Glomerular visceral epithelial cell (primary cell): ENCODE data around the gene ANK3.

ENCODE experiments used
- DNase-seq: peaks from one replicate; pipeline ENCODE4 v3.0.0-alpha.2; 2016; ENCODE audit errors: extremely low spot score

The ANK3 gene

GRCh38 chr10:60281331-60281730, 108.3 kb downstream of the ANK3 start:
- DNase-seq, result no peak

DNA sequence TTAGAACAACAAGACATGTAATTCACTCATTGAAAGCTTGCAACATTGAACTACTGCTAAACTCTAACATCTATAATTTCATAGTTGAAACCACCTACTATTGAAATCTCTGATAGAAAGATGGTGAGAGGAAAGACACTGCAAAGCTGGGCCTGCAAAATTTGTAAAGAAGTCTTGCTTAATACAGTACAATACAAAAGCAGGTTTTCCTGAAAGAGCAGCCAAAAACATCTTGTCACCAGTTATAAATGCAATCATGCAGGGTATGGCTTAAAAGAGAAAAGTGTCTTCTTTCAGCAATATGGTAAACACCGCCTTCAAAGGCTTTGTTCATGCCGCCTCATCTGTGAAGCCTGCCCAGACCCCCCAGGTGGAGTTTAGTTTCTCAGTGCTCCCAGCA, 109.2 kb downstream of the ANK3 start:
- no peak for DNase-seq

GRCh38 chr10:60277656-60278055, 112.0 kb downstream of the ANK3 start:
- no peak for DNase-seq

DNA sequence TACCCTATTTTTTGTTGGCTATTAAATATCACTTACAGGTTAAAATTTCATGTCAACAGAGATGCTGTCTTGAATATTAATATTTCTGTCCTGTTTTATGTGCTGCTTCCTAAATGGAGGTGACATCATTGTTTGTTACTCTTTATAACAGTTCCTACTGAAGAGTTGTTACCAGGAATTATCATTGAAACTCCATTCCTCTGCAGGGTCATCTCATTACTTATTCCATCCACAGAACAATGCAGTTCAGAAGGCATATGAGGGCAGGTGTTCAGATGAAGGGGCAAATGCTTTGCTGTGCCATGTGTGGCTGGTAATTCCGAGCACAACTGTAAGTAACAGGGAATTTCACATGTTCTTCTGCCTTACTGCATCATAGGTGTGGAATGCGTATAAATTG, 113.4 kb downstream of the ANK3 start:
- DNase-seq, result no peak

- DNase-seq, result no peak
Measured at GRCh38 chr10:60271319-60272040, 118.2 kb downstream of the ANK3 start.

DNA sequence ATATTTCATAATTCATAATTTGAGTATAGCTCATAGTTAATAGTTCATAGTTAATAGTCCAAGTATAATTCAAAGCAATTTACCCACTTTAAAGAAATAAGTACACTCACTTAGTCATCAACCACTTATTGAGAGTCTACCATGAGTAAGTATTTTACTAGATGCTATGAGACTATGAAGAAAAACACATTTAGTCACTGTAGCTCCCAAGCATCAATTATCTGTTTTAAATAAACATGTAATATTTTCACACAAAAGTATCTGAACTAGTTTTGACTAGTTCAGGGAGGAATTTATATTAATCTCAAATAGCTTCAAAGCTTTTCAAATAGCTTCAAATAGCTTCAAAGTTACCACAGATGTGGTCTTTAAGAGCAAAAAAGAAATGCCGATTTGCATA, 119.2 kb downstream of the ANK3 start:
- DNase-seq, result no peak

GRCh38 chr10:60267802-60268201, 121.9 kb downstream of the ANK3 start:
- DNase-seq, result no peak

GRCh38 chr10:60266513-60266912, 123.2 kb downstream of the ANK3 start:
- no peak for DNase-seq

DNA sequence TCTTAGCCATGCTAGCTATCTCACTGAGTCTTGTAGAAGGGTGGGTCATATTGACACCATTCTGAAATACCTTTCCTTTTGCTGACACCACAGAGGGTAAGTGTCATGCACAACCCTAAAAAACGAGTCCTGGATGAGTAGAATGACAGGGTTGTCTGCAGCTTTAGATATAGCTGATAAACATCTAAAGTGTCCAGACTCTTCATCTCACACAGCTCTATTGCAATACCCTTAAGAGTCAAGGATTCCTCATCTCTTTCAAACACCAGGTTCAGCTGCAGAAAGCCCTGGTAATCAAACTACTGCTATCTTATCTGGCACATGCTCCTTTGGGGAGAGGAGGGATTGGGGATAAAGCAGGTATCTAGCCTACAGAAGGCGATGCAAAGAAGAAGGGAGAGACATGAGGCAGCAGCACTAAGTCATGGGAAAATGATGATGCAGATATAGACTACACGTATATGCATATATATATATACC, 127.0 kb downstream of the ANK3 start:
- DNase-seq, result no peak

GRCh38 chr10:60260321-60260720, 129.4 kb downstream of the ANK3 start:
- DNase-seq, result no peak

GRCh38 chr10:60258429-60258797, 131.3 kb downstream of the ANK3 start:
- no peak for DNase-seq

- DNase-seq, result no peak
Measured at GRCh38 chr10:60257767-60258428, 131.8 kb downstream of the ANK3 start.

DNA sequence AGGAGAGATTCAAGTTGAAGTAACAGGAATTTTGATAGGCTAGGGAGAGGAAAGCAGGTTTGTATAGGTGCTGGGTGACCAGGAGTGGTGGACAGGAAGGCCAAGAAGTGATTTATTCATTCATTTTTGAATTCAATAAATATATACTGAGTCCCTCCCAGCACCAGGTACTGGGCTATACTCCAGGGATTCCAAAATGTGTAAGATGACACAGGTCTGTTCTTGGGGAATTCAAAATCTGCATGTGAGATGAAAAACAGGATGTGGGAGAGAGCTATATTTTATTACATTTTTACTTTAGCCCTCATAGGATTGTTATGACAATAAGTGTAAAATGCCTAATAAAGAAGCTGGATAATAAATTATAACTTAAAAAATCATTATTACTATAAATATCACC, 134.9 kb downstream of the ANK3 start:
- DNase-seq, result no peak

- DNase-seq, result no peak
Measured at GRCh38 chr10:60253484-60253883, 136.2 kb downstream of the ANK3 start.

GRCh38 chr10:60252688-60253087, 137.0 kb downstream of the ANK3 start:
- no peak for DNase-seq

DNA sequence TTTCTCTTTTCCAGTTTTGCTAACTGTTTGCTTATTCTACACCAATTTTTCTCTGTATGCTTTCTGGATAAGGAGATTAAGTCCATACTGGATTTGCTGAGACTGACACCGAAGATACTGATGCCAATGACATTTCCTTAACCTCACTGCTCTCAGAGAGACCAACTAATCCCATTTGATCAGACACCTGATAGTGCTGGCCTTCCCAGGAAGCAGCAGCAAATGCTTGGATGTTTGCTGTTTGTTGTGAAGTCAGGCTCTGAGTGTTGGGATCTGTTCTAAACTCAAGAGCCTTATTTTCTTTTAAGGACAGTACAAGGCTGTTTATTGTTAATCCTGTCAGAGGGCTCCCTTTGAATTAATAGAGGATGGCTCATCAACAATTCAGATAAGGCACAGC, 143.3 kb downstream of the ANK3 start:
- no peak for DNase-seq

GRCh38 chr10:60239228-60239627, 150.4 kb downstream of the ANK3 start:
- DNase-seq, result no peak

DNA sequence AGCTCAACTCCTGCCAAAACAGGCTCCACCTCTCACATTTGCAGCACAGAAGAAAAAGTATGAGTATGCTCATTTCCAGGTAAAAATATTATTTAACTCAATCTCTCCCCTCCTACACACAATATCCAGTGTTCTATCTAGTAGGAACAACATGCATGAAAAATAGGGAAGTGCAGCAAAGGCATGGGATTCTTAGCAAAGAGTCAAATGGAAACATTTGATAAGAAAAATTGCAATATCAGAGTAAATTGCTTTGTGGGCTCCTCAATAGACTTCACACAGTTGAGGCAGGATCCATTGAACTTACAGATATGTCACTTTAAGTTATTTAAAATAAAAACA, 150.9 kb downstream of the ANK3 start:
- DNase-seq, result no peak

DNA sequence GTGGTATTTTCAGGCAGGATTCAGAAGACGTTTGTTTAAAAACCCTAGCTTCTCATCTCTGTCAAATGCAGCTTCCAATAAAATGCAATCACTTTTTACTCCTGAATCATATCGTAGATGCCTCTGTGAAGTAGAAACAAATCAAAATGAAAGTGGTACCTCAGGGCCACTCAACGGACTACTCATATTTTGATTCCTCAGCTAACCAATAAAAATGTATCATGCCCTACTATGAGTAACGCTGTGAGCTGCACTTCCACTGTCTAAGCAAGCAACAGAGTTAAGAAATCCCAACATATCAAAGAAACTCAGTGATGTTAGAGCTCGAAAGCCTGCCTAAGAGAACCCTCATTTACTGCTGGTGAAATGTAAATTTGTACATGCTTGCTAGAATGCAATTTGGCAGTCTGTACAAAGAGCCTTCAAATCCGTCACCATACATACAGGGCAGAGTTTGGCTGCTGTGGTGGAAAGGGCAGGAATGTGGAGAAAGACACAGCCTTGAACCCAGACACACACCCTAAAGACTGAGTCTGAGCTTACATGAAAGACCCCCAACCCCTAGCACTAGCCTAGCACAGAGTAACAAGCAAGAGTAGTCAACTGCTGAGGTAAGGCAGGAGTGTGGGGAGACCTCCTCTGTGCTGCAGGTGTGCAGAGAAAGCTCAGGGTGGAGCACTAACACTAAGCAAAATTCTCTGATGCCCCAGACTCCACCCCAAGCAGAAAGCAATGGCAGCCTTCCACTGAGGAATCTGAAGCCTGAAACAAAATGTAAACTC, 151.5 kb downstream of the ANK3 start:
- peak; percentile 13 for DNase-seq

GRCh38 chr10:60236869-60237524, 152.7 kb downstream of the ANK3 start:
- DNase-seq, result no peak

DNA sequence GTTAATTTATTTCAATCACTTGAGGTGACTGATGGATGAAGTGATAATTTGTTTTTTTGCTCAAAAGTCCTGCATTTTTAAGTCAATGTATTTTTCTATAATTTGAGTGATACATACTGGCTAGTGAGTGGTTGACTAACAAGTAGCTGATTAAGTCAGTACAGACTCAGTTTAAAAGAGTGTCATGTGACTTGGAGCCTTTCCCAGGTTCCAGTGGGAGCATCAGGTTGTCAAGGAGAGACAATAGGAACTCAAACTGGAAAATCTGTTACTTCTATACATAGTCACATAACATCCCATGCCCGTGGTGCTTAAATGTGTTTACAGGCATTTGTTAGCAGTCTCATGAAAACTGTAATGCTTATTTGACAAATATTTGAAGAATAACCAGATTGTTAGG, 154.7 kb downstream of the ANK3 start:
- no peak for DNase-seq

- no peak for DNase-seq
Measured at GRCh38 chr10:60234551-60234950, 155.1 kb downstream of the ANK3 start.
